VCaP (cell line): ENCODE measurements around the gene SLC25A21.

Experiments
- H3K27ac ChIP-seq: fragments of 450-650 bp; 2 replicates; pipeline ENCODE4 v1.5.1; 2017
- CTCF ChIP-seq: fragments of 450-650 bp; conservative IDR thresholded peaks from 2 replicates; pipeline ENCODE4 v1.5.1; 2017; ENCODE audit warnings: mild to moderate bottlenecking, moderate library complexity

Gene SLC25A21

GRCh38 chr14:37056473-37056872, 115.9 kb downstream of the SLC25A21 start:
- TF ChIP-seq CTCF: no peak
- H3K27ac ChIP-seq: no peak overlapping the region

- no peak overlapping the region for H3K27ac ChIP-seq
- no peak for TF ChIP-seq CTCF
These were observed 117.5 kb downstream of the SLC25A21 start for GRCh38 chr14:37054869-37055268.

GRCh38 chr14:37054144-37054543, 118.3 kb downstream of the SLC25A21 start:
- no peak for TF ChIP-seq CTCF
- no peak overlapping the region for H3K27ac ChIP-seq

- H3K27ac ChIP-seq: no peak overlapping the region
- no peak for TF ChIP-seq CTCF
These were observed 120.7 kb downstream of the SLC25A21 start for GRCh38 chr14:37051680-37052079.

- H3K27ac ChIP-seq: no peak overlapping the region
- no peak for TF ChIP-seq CTCF
These were observed 121.3 kb downstream of the SLC25A21 start for GRCh38 chr14:37051153-37051552.

- TF ChIP-seq CTCF: no peak
- H3K27ac ChIP-seq: no peak overlapping the region
These were observed 123.7 kb downstream of the SLC25A21 start for GRCh38 chr14:37048666-37049071.

GRCh38 chr14:37047996-37048395, 124.4 kb downstream of the SLC25A21 start:
- TF ChIP-seq CTCF: no peak
- no peak overlapping the region for H3K27ac ChIP-seq

GRCh38 chr14:37047226-37047625, 125.2 kb downstream of the SLC25A21 start:
- TF ChIP-seq CTCF: no peak
- H3K27ac ChIP-seq: no peak overlapping the region
